GM21528 (cell line): ENCODE results near the gene PDX1.

Experiments
- ATAC-seq: cut with Tn5 transposase; IDR thresholded peaks from one replicate; pipeline ENCODE4 v1.9.1; 2021; ENCODE audit warnings: mild to moderate bottlenecking, moderate library complexity; ENCODE audit not compliant: unreplicated experiment, low FRiP score

PDX1 gene

GRCh38 chr13:27919934-27920676 lies at the start of gene PDX1:
Gene PDX1 (plus strand): TSS chr13:27920000. CDS start chr13:27920139, 139 bp downstream.
- ATAC-seq: no peak

GRCh38 chr13:27878274-27878673 lies 41.5 kb upstream of the PDX1 start:
- ATAC-seq: no peak

GRCh38 chr13:27889471-27889870 lies 30.3 kb upstream of the PDX1 start:
- no peak for ATAC-seq

GRCh38 chr13:27896726-27897125 lies 23.1 kb upstream of the PDX1 start:
- no peak for ATAC-seq

GRCh38 chr13:27904719-27905118 lies 15.1 kb upstream of the PDX1 start:
- ATAC-seq: no peak

- no peak for ATAC-seq
Measured at GRCh38 chr13:27905650-27906049, 14.2 kb upstream of the PDX1 start.

- ATAC-seq: no peak
Measured at GRCh38 chr13:27907121-27907787, 12.5 kb upstream of the PDX1 start.

- ATAC-seq: no peak
Measured at GRCh38 chr13:27909378-27909777, 10.4 kb upstream of the PDX1 start.

- no peak for ATAC-seq
Measured at GRCh38 chr13:27911521-27911920, 8.3 kb upstream of the PDX1 start.

- no peak for ATAC-seq
Measured at GRCh38 chr13:27913160-27913559, 6.6 kb upstream of the PDX1 start.

GRCh38 chr13:27915301-27916207 lies 4.2 kb upstream of the PDX1 start:
- no peak for ATAC-seq

- ATAC-seq: no peak
Measured at GRCh38 chr13:27917121-27917947, 2.5 kb upstream of the PDX1 start.

GRCh38 chr13:27918041-27918917 lies 1.5 kb upstream of the PDX1 start:
- ATAC-seq: no peak

GRCh38 chr13:27918918-27919658 lies 712 bp upstream of the PDX1 start:
- ATAC-seq: no peak

GRCh38 chr13:27919659-27919933 lies 204 bp upstream of the PDX1 start:
- ATAC-seq: no peak

- no peak for ATAC-seq
Measured at GRCh38 chr13:27920677-27921420, 1.0 kb downstream of the PDX1 start.

GRCh38 chr13:27921421-27921960 lies 1.7 kb downstream of the PDX1 start:
- ATAC-seq: no peak
